ENCODE results near the gene NDUFAF2. TPM values are rescaled to one million over a fixed set of nuclear protein-coding genes. Genes with fewer than 3 reads are reported as not detected.

The NDUFAF2 gene
- total and polyA plus RNA-seq, 2 experiments from 2014 or later: 31.6 to 155 TPM

GRCh38 chr5:61076626-61077025, 131.6 kb downstream of the NDUFAF2 start:
- H3K4me1 Mint-ChIP-seq: peaks cover 3% of the 10 kb centered on the region; the same call in 2 of the 3 replicates
- ATAC-seq (no peak), DNase-seq (ENCODE audit: low spot score) (no peak)
- Histone ChIP-seq H4K20me1 (replicated peaks; ENCODE audit: insufficient read depth) (no peaks in the 10 kb centered on the region), H2AFZ (no peak overlapping the region), H3K27ac (ENCODE audit: low read depth) (no peak overlapping the region), H3F3A (replicated peaks; ENCODE audit: low read depth) (no peaks in the 10 kb centered on the region), H3K4me2 (no peak overlapping the region), H3K79me2 (replicated peaks; ENCODE audit: insufficient read depth) (no peaks in the 10 kb centered on the region), H3K36me3 (ENCODE audit: insufficient read depth) (no peaks in the 10 kb centered on the region), H3K27me3 (ENCODE audit: insufficient read depth) (no peaks in the 10 kb centered on the region), H3K4me1 (ENCODE audit: insufficient read depth) (no peaks in the 10 kb centered on the region; the same call in 1 of the 2 replicates), H3K4me3 (no peak overlapping the region), H3K9me2 (ENCODE audit: insufficient read depth) (no peaks in the 10 kb centered on the region)
- no peaks in the 10 kb centered on the region for H3K27me3 Mint-ChIP-seq (ENCODE audit: insufficient read depth, low read depth, poor library complexity)
- no peak overlapping the region for H3K4me3 Mint-ChIP-seq
- H3K9me3 Mint-ChIP-seq: no peaks in the 10 kb centered on the region
- H3K36me3 Mint-ChIP-seq (ENCODE audit: low read depth): no peaks in the 10 kb centered on the region
- no peak overlapping the region for H3K27ac Mint-ChIP-seq
- TF ChIP-seq EZH2 (IDR thresholded peaks at IDR 0.05; ENCODE audit: low read depth, unreplicated experiment) (no peak), POLR2AphosphoS5 (IDR thresholded peaks at IDR 0.05; ENCODE audit: low read depth) (no peak), STAT1 (IDR thresholded peaks at IDR 0.05; ENCODE audit: unreplicated experiment) (no peak), ZNF331 (CRISPR knock-in tag; IDR thresholded peaks at IDR 0.05; ENCODE audit: low read depth) (no peak), ZNF462 (CRISPR knock-in tag; IDR thresholded peaks at IDR 0.05) (no peak), ETS1 (IDR thresholded peaks at IDR 0.05) (no peak), NANOG (IDR thresholded peaks at IDR 0.05; ENCODE audit: borderline replicate concordance) (no peak), CTCF (conservative IDR thresholded peaks at IDR 0.05; ENCODE audit: low read depth in 2 of 2) (no peak), REST (IDR thresholded peaks at IDR 0.05; ENCODE audit: unreplicated experiment) (no peak), JUNB (IDR thresholded peaks at IDR 0.05; ENCODE audit: unreplicated experiment) (no peak), CREB1 (CRISPR knock-in tag; IDR thresholded peaks at IDR 0.05; ENCODE audit: low read depth) (no peak), EZH2phosphoT487 (IDR thresholded peaks at IDR 0.05; ENCODE audit: unreplicated experiment) (no peak), ZNF114 (CRISPR knock-in tag; IDR thresholded peaks at IDR 0.05) (no peak)

Measured in GM23338 (cell line).